Thoracic aorta (tissue), 2 donors: Measurements from ENCODE around the gene TXNRD2. TPM values are rescaled to one million over a fixed set of nuclear protein-coding genes. Genes with fewer than 3 reads are reported as not detected.

Source experiments
- ATAC-seq: fragments of 150-250 bp; one replicate; pipeline ENCODE4 v1.8.0; 2017; ENCODE audit warnings: low read depth; ENCODE audit not compliant: insufficient number of reproducible peaks, low FRiP score
- DNase-seq: peaks from one replicate; pipeline ENCODE4 v3.0.0-alpha.2; 2020; ENCODE audit warnings: low spot score
- H3K27ac ChIP-seq, 2 donors: fragments of 200-600 bp; sonication (generic); 1 replicate in 1 of 2; 2 replicates in 1 of 2; pipeline ENCODE4 v1.5.1; 2016; ENCODE audit warnings: mild to moderate bottlenecking in 2 of 2, moderate library complexity in 2 of 2
- H3K27me3 ChIP-seq: fragments of 200-600 bp; sonication (generic); replicated peaks from 2 replicates; pipeline ENCODE4 v1.6.0; 2016; ENCODE audit warnings: mild to moderate bottlenecking; ENCODE audit not compliant: insufficient read depth
- H3K36me3 ChIP-seq: fragments of 200-600 bp; sonication (generic); one replicate; pipeline ENCODE4 v1.5.1; 2016
- H3K4me1 ChIP-seq, 2 donors: fragments of 200-600 bp; sonication (generic); 1 replicate in 1 of 2; 2 replicates in 1 of 2; pipeline versions ENCODE4 v1.5.1 to v1.6.0; 2016; ENCODE audit warnings: low read depth in 2 of 2, mild to moderate bottlenecking in 1 of 2; ENCODE audit not compliant: control insufficient read depth in 1 of 2
- H3K4me3 ChIP-seq: fragments of 200-600 bp; sonication (generic); 2 replicates; pipeline ENCODE4 v1.5.1; 2016; ENCODE audit warnings: mild to moderate bottlenecking
- H3K9me3 ChIP-seq: fragments of 200-600 bp; sonication (generic); 2 replicates; pipeline ENCODE4 v1.5.1; 2016
- total RNA-seq, 2 donors: library from RNA; depleted of rRNA; stranded (reverse); fragments of >200 nt; gene quantifications; one replicate each; pipeline versions ENCODE4 v1.1.0 to v1.2.3, GENCODE V29; 2016
- TF ChIP-seq, protein P1 (sequence below): fragments of 200-600 bp; sonication (generic); IDR thresholded peaks from one replicate; pipeline ENCODE4 v1.5.1; 2019; ENCODE audit warnings: antibody characterized with exemption

The TXNRD2 gene
- total RNA-seq, 2 donors from 2014 or later, result 27.4 to 37.6 TPM

GRCh38 chr22:19876941-19877625 is 64.5 kb downstream of the TXNRD2 start:
- Histone ChIP-seq H3K27me3 (no peaks in the 10 kb centered on the region), H3K27ac (no peak overlapping the region), H3K4me1 (peaks cover 15 to 47% of the 10 kb centered on the region in 2 donors), H3K4me3 (no peak overlapping the region), H3K36me3 (peaks cover 5% of the 10 kb centered on the region), H3K9me3 (no peaks in the 10 kb centered on the region)
- TF ChIP-seq, protein P1, sequence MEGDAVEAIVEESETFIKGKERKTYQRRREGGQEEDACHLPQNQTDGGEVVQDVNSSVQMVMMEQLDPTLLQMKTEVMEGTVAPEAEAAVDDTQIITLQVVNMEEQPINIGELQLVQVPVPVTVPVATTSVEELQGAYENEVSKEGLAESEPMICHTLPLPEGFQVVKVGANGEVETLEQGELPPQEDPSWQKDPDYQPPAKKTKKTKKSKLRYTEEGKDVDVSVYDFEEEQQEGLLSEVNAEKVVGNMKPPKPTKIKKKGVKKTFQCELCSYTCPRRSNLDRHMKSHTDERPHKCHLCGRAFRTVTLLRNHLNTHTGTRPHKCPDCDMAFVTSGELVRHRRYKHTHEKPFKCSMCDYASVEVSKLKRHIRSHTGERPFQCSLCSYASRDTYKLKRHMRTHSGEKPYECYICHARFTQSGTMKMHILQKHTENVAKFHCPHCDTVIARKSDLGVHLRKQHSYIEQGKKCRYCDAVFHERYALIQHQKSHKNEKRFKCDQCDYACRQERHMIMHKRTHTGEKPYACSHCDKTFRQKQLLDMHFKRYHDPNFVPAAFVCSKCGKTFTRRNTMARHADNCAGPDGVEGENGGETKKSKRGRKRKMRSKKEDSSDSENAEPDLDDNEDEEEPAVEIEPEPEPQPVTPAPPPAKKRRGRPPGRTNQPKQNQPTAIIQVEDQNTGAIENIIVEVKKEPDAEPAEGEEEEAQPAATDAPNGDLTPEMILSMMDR, result no peak
- ATAC-seq, result no peak
- no peak for DNase-seq

DNA sequence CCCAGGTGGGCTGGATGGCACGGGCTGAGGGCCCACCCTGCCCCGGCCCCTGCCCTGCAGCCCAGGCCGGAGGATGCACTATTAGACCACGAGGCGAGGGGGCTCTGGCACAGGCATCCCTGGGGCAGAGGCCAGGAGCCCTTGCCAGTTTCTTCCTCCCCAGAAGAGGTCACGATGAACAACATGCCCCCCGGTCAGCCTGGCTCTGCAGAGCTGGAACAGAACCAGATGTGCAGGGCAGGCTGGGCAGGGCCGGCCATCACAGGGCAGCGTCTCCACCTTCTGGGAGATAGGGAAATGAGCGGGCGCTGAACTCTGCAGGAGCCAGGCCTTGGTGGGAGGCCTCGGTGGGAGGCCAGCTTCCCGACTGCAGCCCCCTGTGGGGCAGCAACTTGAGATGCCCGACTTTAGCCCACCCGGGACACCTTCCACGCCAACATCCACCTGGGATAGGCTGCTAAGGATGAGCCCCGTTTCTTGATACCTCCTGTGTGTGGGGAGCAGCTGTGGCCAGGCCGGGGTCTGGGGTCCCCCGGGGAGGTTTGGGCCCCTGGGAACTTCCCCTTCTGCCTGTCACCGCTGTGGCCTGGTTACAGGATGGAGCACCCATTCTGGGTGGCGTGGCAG is 65.2 kb downstream of the TXNRD2 start:
- no peak for ATAC-seq
- TF ChIP-seq, protein P1, result no peak
- no peak for DNase-seq
- Histone ChIP-seq H3K9me3 (no peaks in the 10 kb centered on the region), H3K27me3 (no peaks in the 10 kb centered on the region), H3K4me3 (peak overlapping the region; percentile 23), H3K36me3 (peaks cover 5% of the 10 kb centered on the region), H3K27ac (peak overlapping the region; percentile 38 to 50), H3K4me1 (peaks cover 15 to 41% of the 10 kb centered on the region in 2 donors)

DNA sequence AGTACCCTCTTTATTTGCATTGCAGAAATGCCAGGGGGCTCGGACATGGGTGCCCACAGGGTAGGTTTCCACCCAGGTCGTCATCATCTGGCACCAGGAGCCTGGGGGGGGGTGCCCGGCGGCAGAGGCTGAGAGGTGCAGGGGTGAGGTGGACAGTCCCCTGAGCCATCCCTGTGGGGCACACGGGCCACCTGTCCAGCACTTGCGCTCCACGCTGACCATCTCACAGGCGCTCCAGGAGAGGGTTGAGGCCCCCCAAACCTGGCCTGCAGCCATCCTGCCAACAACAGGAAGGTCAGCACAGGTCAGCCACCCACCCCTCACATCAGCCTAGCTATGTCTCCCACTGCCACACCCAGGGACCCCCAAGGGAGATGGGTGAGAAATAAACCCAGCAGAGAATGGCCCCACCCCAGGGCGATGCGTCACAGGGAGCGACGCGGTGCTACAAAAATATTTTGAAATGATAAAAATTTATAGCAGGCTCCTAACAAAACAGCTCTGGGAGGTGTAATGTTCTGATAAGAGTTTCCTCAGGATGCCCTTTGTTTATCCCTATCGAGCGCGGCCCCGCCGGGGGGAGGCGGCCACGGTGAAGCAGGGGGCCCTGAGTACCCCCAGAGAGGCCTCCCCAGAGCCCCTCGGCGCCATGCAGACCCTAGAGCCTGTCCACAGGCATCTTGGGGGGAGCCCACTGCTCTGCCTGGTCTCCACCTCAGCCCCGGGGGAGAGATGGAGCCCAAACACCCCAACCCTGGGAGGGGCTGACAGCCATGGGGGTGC is 65.9 kb downstream of the TXNRD2 start:
- DNase-seq (no peak), ATAC-seq (no peak)

DNA sequence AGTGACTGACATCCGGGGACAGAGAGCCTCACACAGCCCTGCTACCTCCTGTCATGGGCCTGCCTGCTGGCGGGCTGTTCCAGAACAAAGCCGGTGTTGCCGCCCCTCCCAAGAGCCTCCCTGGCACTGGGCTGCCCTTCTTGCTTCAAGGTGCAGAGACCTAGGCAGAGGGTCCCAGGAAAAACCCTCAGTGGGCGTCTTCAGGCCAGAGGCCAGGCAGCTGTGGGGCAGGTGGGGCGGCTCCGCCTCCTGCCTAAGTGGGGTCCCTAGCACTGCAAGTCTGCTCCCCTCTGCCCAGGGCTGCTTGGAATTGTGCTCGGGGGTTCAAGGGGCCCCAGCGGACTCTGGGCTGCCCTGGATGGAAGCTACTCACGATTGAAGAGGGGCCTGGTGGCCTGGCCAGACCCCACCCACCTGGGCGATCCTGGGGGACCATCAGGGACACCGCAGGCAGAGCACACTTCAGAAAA is 66.5 kb downstream of the TXNRD2 start:
- DNase-seq, result no peak
- peaks cover 15 to 29% of the 10 kb centered on the region in 2 donors for H3K4me1 ChIP-seq
- H3K9me3 ChIP-seq, result no peaks in the 10 kb centered on the region
- peak overlapping the region; percentile 44 to 50 for H3K27ac ChIP-seq
- no peak for ATAC-seq
- H3K27me3 ChIP-seq, result no peaks in the 10 kb centered on the region
- peaks cover 5% of the 10 kb centered on the region for H3K36me3 ChIP-seq
- no peak overlapping the region for H3K4me3 ChIP-seq
- TF ChIP-seq, protein P1, result no peak

More for the DNA sequence above, 65.9 kb downstream of the TXNRD2 start:
- TF ChIP-seq, protein P1, result no peak
- Histone ChIP-seq H3K4me3 (peak overlapping the region; percentile 23), H3K9me3 (no peaks in the 10 kb centered on the region), H3K27ac (peak overlapping the region; percentile 44 to 50), H3K36me3 (peaks cover 5% of the 10 kb centered on the region), H3K4me1 (peaks cover 15 to 34% of the 10 kb centered on the region in 2 donors), H3K27me3 (no peaks in the 10 kb centered on the region)
